ENCODE measurements around the gene PALD1. TPM values are rescaled to one million over a fixed set of nuclear protein-coding genes. Genes with fewer than 3 reads are reported as not detected.

PALD1 gene
- total RNA-seq, 1 donor from 2014 or later = 9.6 TPM

GRCh38 chr10:70492786-70493659 is 14.5 kb downstream of the PALD1 start:
- Histone ChIP-seq H3K4me1 (peaks cover 16% of the 10 kb centered on the region), H3K9me3 (ENCODE audit: low read depth) (no peaks in the 10 kb centered on the region), H3K4me3 (no peak overlapping the region), H3K4me2 (no peak overlapping the region), H3K36me3 (no peaks in the 10 kb centered on the region), H3K27me3 (no peaks in the 10 kb centered on the region), H3F3A (ENCODE audit: low read depth) (peaks cover 7% of the 10 kb centered on the region), H4K20me1 (ENCODE audit: low read depth) (no peaks in the 10 kb centered on the region), H3K79me2 (ENCODE audit: low read depth) (peaks cover 5% of the 10 kb centered on the region), H3K9ac (no peak overlapping the region), H2AFZ (replicated peaks) (no peak overlapping the region), H3K27ac (no peak overlapping the region)
- H3K4me1 Mint-ChIP-seq = peaks cover 26% of the 10 kb centered on the region
- no peak overlapping the region for H3K4me3 Mint-ChIP-seq
- TF ChIP-seq EZH2 (IDR thresholded peaks at IDR 0.05) (no peak), EZH2phosphoT487 (IDR thresholded peaks at IDR 0.05) (no peak)
- TF ChIP-seq, protein P1, sequence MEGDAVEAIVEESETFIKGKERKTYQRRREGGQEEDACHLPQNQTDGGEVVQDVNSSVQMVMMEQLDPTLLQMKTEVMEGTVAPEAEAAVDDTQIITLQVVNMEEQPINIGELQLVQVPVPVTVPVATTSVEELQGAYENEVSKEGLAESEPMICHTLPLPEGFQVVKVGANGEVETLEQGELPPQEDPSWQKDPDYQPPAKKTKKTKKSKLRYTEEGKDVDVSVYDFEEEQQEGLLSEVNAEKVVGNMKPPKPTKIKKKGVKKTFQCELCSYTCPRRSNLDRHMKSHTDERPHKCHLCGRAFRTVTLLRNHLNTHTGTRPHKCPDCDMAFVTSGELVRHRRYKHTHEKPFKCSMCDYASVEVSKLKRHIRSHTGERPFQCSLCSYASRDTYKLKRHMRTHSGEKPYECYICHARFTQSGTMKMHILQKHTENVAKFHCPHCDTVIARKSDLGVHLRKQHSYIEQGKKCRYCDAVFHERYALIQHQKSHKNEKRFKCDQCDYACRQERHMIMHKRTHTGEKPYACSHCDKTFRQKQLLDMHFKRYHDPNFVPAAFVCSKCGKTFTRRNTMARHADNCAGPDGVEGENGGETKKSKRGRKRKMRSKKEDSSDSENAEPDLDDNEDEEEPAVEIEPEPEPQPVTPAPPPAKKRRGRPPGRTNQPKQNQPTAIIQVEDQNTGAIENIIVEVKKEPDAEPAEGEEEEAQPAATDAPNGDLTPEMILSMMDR (IDR thresholded peaks at IDR 0.05) = no peak
- H3K27me3 Mint-ChIP-seq (ENCODE audit: insufficient read depth, low read depth) = peaks cover 6% of the 10 kb centered on the region
- no peak for DNase-seq (ENCODE audit: low spot score)
- no peak overlapping the region for H3K27ac Mint-ChIP-seq
- no peaks in the 10 kb centered on the region for H3K36me3 Mint-ChIP-seq
- no peaks in the 10 kb centered on the region for H3K9me3 Mint-ChIP-seq

GRCh38 chr10:70493660-70494234 is 15.2 kb downstream of the PALD1 start:
- DNase-seq (ENCODE audit: low spot score) = peak; percentile 82
- no peak overlapping the region for H3K27ac ChIP-seq
- Mint-ChIP-seq H3K4me3 (no peak overlapping the region), H3K36me3 (no peaks in the 10 kb centered on the region), H3K4me1 (peaks cover 29% of the 10 kb centered on the region), H3K27ac (peak overlapping the region; percentile 16), H3K27me3 (ENCODE audit: insufficient read depth, low read depth) (peaks cover 2% of the 10 kb centered on the region), H3K9me3 (no peaks in the 10 kb centered on the region)
- peaks cover 17% of the 10 kb centered on the region for H3K4me1 ChIP-seq
- no peak overlapping the region for H3K9ac ChIP-seq
- H3F3A ChIP-seq (ENCODE audit: low read depth) = peaks cover 7% of the 10 kb centered on the region
- no peak overlapping the region for H3K4me2 ChIP-seq
- peaks cover 5% of the 10 kb centered on the region for H3K79me2 ChIP-seq (ENCODE audit: low read depth)
- no peak overlapping the region for H3K4me3 ChIP-seq
- H3K9me3 ChIP-seq (ENCODE audit: low read depth) = no peaks in the 10 kb centered on the region
- H3K27me3 ChIP-seq = no peaks in the 10 kb centered on the region
- H2AFZ ChIP-seq (replicated peaks) = no peak overlapping the region
- H4K20me1 ChIP-seq (ENCODE audit: low read depth) = no peaks in the 10 kb centered on the region
- TF ChIP-seq EZH2phosphoT487 (IDR thresholded peaks at IDR 0.05) = no peak
- TF ChIP-seq, protein P1 (IDR thresholded peaks at IDR 0.05) = no peak
- no peak for TF ChIP-seq EZH2 (IDR thresholded peaks at IDR 0.05)
- H3K36me3 ChIP-seq = no peaks in the 10 kb centered on the region

DNA sequence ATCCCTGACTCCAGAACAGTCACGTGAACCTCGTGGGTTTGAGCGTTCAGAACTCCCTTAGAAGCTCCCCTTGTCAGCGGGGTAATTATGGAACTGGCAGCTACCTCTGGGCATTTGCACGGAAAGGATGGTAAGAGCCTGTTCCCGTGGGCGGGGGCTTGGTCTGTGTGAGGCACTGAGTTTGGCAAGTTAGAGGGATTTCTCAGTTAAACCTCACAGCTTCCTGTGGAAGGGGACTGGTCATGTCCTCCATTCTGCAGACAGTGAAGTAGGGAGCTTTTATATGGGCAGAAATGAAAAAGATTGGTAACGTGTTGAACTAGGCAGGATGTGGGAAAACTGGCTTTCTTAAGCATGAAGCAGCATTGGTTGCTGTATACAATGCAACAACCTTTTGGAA is 16.0 kb downstream of the PALD1 start:
- no peak overlapping the region for H2AFZ ChIP-seq (replicated peaks)
- Mint-ChIP-seq H3K27me3 (ENCODE audit: insufficient read depth, low read depth) (peaks cover 2% of the 10 kb centered on the region), H3K9me3 (no peaks in the 10 kb centered on the region), H3K4me3 (no peak overlapping the region), H3K4me1 (peaks cover 36% of the 10 kb centered on the region), H3K36me3 (no peaks in the 10 kb centered on the region), H3K27ac (no peak overlapping the region)
- no peaks in the 10 kb centered on the region for H4K20me1 ChIP-seq (ENCODE audit: low read depth)
- TF ChIP-seq EZH2 (IDR thresholded peaks at IDR 0.05) (no peak), EZH2phosphoT487 (IDR thresholded peaks at IDR 0.05) (no peak)
- TF ChIP-seq, protein P1 (IDR thresholded peaks at IDR 0.05) = no peak
- H3F3A ChIP-seq (ENCODE audit: low read depth) = peaks cover 13% of the 10 kb centered on the region
- H3K4me3 ChIP-seq = no peak overlapping the region
- DNase-seq (ENCODE audit: low spot score) = no peak
- H3K4me2 ChIP-seq = no peak overlapping the region
- peaks cover 25% of the 10 kb centered on the region for H3K4me1 ChIP-seq
- no peak overlapping the region for H3K27ac ChIP-seq
- H3K9ac ChIP-seq = no peak overlapping the region
- H3K27me3 ChIP-seq = no peaks in the 10 kb centered on the region
- no peaks in the 10 kb centered on the region for H3K36me3 ChIP-seq
- H3K79me2 ChIP-seq (ENCODE audit: low read depth) = peaks cover 5% of the 10 kb centered on the region
- no peaks in the 10 kb centered on the region for H3K9me3 ChIP-seq (ENCODE audit: low read depth)

Data from neural progenitor cell (in vitro differentiated cells).